Astrocyte (in vitro differentiated cells and primary cell): ENCODE measurements around the gene SLC26A1. TPM values are rescaled to one million over a fixed set of nuclear protein-coding genes. Genes with fewer than 3 reads are reported as not detected.
A peak's percentile ranks its signal among the peaks of the same experiment; 100 is the strongest.

Source experiments
- DNase-seq: peaks from one replicate; pipeline ENCODE4 v3.0.0-alpha.2; 2010; ENCODE audit warnings: low read depth
- FAIRE-seq: peaks from 2 replicates; lab custom pipeline; 2011; peaks lifted over from hg19 to GRCh38; lab: Jason Lieb, UNC
- H2AFZ ChIP-seq: 2 replicates; pipeline ENCODE4 v1.6.0; 2012; ENCODE audit warnings: low read depth, low read length, inconsistent platforms
- H3K27ac ChIP-seq: 2 replicates; pipeline ENCODE4 v1.5.1; 2011; ENCODE audit warnings: low read depth, low read length, inconsistent platforms
- H3K27me3 ChIP-seq: 2 replicates; pipeline ENCODE4 v1.6.0; 2011; ENCODE audit warnings: low read length, inconsistent platforms; ENCODE audit not compliant: insufficient read depth
- H3K36me3 ChIP-seq: 2 replicates; pipeline ENCODE4 v1.5.1; 2011; ENCODE audit warnings: low read length, inconsistent platforms; ENCODE audit not compliant: insufficient read depth
- H3K4me1 ChIP-seq: 2 replicates; pipeline ENCODE4 v1.5.1; 2011; ENCODE audit warnings: low read length, inconsistent platforms; ENCODE audit not compliant: insufficient read depth
- H3K4me2 ChIP-seq: 2 replicates; pipeline ENCODE4 v1.6.0; 2012; ENCODE audit warnings: low read length, inconsistent platforms
- H3K4me3 ChIP-seq: 2 replicates; pipeline ENCODE4 v1.5.1; 2011; ENCODE audit warnings: low read depth, mild to moderate bottlenecking, low read length, inconsistent platforms; ENCODE audit not compliant: insufficient read depth
- H3K79me2 ChIP-seq: 2 replicates; pipeline ENCODE4 v1.6.0; 2012; ENCODE audit warnings: mild to moderate bottlenecking, low read length, inconsistent platforms; ENCODE audit not compliant: insufficient read depth
- H3K9ac ChIP-seq: 2 replicates; pipeline ENCODE4 v1.6.0; 2012; ENCODE audit warnings: mild to moderate bottlenecking, low read length, inconsistent platforms
- H3K9me3 ChIP-seq: 2 replicates; pipeline ENCODE4 v1.5.1; 2012; ENCODE audit warnings: low read depth, mild to moderate bottlenecking, low read length, inconsistent platforms; ENCODE audit not compliant: insufficient read depth
- H4K20me1 ChIP-seq: 2 replicates; pipeline ENCODE4 v1.6.0; 2012; ENCODE audit warnings: low read length, inconsistent platforms; ENCODE audit not compliant: insufficient read depth
- H3K27ac Mint-ChIP-seq: one replicate; pipeline ENCODE4 v1.8.0; 2021; ENCODE audit warnings: mild to moderate bottlenecking, mixed read lengths; ENCODE audit not compliant: unreplicated experiment
- H3K27me3 Mint-ChIP-seq: one replicate; pipeline ENCODE4 v1.8.0; 2021; ENCODE audit warnings: low read depth, mixed read lengths; ENCODE audit not compliant: unreplicated experiment
- H3K36me3 Mint-ChIP-seq: one replicate; pipeline ENCODE4 v1.8.0; 2021; ENCODE audit warnings: low read depth, mixed read lengths; ENCODE audit not compliant: unreplicated experiment
- H3K4me1 Mint-ChIP-seq: one replicate; pipeline ENCODE4 v1.8.0; 2021; ENCODE audit warnings: low read depth, mixed read lengths; ENCODE audit not compliant: unreplicated experiment
- H3K4me3 Mint-ChIP-seq: one replicate; pipeline ENCODE4 v1.8.0; 2021; ENCODE audit warnings: mild to moderate bottlenecking, moderate library complexity, mixed read lengths; ENCODE audit not compliant: unreplicated experiment
- H3K9me3 Mint-ChIP-seq: one replicate; pipeline ENCODE4 v1.8.0; 2021; ENCODE audit warnings: mild to moderate bottlenecking, mixed read lengths; ENCODE audit not compliant: unreplicated experiment
- CTCF ChIP-seq: IDR thresholded peaks from 2 replicates; pipeline ENCODE4 v1.5.1; 2011; ENCODE audit warnings: low read depth, mild to moderate bottlenecking, inconsistent platforms, low read length, moderate library complexity; ENCODE audit not compliant: insufficient read depth
- EZH2 ChIP-seq: IDR thresholded peaks from 2 replicates; pipeline ENCODE4 v1.6.1; 2012; ENCODE audit warnings: mild to moderate bottlenecking, low read length, inconsistent platforms; ENCODE audit not compliant: insufficient read depth
- total RNA-seq: library from RNA; stranded (reverse); gene quantifications from 2 replicates; pipeline ENCODE4 v1.2.1, GENCODE V29; 2021

Gene SLC26A1
- total RNA-seq, 1 donor from 2014 or later = 0.34 TPM

GRCh38 chr4:1013225-1014073 lies 20.2 kb upstream of the SLC26A1 start:
- H3K4me3 Mint-ChIP-seq = peak overlapping the region; percentile 52
- Histone ChIP-seq H3K79me2 (peaks cover 51% of the 10 kb centered on the region), H3K36me3 (no peaks in the 10 kb centered on the region), H2AFZ (no peak overlapping the region), H3K27me3 (peaks cover 7% of the 10 kb centered on the region), H3K4me1 (peaks cover 36% of the 10 kb centered on the region), H3K9me3 (no peaks in the 10 kb centered on the region), H3K9ac (no peak overlapping the region), H3K4me2 (peak overlapping the region; percentile 84), H3K27ac (no peak overlapping the region), H3K4me3 (no peak overlapping the region), H4K20me1 (peaks cover 57% of the 10 kb centered on the region)
- H3K36me3 Mint-ChIP-seq = peaks cover 2% of the 10 kb centered on the region
- peaks cover 2% of the 10 kb centered on the region for H3K9me3 Mint-ChIP-seq
- TF ChIP-seq CTCF (no peak), EZH2 (no peak)
- peaks cover 2% of the 10 kb centered on the region for H3K4me1 Mint-ChIP-seq
- peak overlapping the region; percentile 44 for H3K27ac Mint-ChIP-seq
- DNase-seq (no peak), FAIRE-seq (no peak)
- H3K27me3 Mint-ChIP-seq = peaks cover 8% of the 10 kb centered on the region

DNA sequence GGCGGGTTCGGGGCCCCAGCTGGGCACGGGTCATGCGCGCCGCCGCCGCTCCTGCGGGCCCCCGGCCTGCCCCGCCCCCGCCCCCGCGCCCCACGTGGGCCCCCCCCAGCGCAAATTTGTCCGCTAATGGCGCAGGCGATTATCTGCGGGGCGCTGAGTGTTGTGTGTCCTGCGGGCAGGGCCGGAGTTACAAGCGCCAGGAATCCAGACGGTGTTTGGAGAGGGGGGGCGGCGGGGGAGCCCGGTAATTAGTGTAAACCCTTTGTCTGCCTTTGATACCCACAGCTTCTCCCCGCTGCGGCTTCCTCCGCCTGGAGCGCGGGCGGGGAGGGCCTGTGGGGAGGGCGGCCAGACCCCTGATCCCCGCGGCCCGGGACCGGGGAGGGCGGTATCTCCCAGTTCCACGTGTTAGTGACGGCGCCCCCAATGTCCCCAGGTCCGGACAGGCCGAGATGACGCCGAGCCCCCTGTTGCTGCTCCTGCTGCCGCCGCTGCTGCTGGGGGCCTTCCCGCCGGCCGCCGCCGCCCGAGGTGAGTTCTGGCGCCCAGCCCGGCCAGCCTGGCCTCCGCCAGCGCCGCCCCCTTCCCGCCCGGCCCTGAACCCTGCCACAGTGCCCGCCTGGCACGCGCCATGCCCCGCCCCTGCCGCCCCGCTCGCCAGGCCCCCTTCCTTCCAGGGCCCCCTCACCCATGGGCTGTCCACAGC lies 19.0 kb upstream of the SLC26A1 start:
- peaks cover 2% of the 10 kb centered on the region for H3K4me1 Mint-ChIP-seq
- peak overlapping the region; percentile 68 for H3K4me3 Mint-ChIP-seq
- Histone ChIP-seq H3K9ac (peak overlapping the region; percentile 71), H3K4me3 (peak overlapping the region; percentile 58), H4K20me1 (peaks cover 45% of the 10 kb centered on the region), H3K27ac (no peak overlapping the region), H3K79me2 (peaks cover 39% of the 10 kb centered on the region), H3K27me3 (peaks cover 16% of the 10 kb centered on the region), H2AFZ (peak overlapping the region; percentile 34), H3K4me2 (peak overlapping the region; percentile 84), H3K9me3 (no peaks in the 10 kb centered on the region), H3K36me3 (no peaks in the 10 kb centered on the region), H3K4me1 (peaks cover 28% of the 10 kb centered on the region)
- DNase-seq (peak; percentile 30), FAIRE-seq (no peak)
- no peak overlapping the region for H3K27ac Mint-ChIP-seq
- H3K9me3 Mint-ChIP-seq = peaks cover 2% of the 10 kb centered on the region
- H3K27me3 Mint-ChIP-seq = peaks cover 19% of the 10 kb centered on the region
- no peak for TF ChIP-seq CTCF
- TF ChIP-seq EZH2 = no peak
- peaks cover 4% of the 10 kb centered on the region for H3K36me3 Mint-ChIP-seq
